ENCODE results near the gene UBE2K.
"Not testable (repeated sequence)": the region's sequence is repeated elsewhere in the genome, so short reads cannot be mapped to it uniquely, and the experiment has no call there.

UBE2K gene

GRCh38 chr4:39808231-39808749, 110.4 kb downstream of the UBE2K start:
- no peak for DNase-seq (ENCODE audit: low read depth)

- no peak for DNase-seq (ENCODE audit: low read depth)
Measured at GRCh38 chr4:39812500-39812899, 114.6 kb downstream of the UBE2K start.

DNA sequence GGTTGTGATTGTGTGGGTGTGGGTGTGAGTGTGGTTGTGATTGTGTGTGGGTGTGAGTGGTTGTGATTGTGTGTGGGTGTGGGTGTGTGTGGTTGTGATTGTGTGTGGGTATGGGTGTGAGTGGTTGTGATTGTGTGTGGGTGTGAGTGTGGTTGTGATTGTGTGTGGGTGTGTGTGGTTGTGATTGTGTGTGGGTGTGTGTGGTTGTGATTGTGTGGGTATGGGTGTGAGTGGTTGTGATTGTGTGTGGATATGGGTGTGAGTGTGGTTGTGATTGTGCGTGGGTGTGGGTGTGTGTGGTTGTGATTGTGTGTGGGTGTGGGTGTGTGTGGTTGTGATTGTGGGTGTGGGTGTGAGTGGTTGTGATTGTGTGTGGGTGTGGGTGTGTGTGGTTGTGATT, 115.1 kb downstream of the UBE2K start:
- DNase-seq (ENCODE audit: low read depth) = not testable (repeated sequence)

DNA sequence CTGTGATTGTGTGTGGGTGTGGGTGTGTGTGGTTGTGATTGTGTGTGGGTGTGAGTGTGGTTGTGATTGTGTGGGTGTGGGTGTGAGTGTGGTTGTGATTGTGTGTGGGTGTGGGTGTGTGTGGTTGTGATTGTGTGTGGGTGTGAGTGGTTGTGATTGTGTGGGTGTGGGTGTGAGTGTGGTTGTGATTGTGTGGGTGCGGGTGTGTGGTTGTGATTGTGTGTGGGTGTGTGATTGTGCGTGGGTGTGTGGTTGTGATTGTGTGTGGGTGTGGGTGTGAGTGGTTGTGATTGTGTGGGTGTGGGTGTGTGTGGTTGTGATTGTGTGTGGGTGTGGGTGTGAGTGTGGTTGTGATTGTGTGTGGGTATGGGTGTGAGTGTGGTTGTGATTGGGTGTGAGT, 115.8 kb downstream of the UBE2K start:
- not testable (repeated sequence) for DNase-seq (ENCODE audit: low read depth)

DNA sequence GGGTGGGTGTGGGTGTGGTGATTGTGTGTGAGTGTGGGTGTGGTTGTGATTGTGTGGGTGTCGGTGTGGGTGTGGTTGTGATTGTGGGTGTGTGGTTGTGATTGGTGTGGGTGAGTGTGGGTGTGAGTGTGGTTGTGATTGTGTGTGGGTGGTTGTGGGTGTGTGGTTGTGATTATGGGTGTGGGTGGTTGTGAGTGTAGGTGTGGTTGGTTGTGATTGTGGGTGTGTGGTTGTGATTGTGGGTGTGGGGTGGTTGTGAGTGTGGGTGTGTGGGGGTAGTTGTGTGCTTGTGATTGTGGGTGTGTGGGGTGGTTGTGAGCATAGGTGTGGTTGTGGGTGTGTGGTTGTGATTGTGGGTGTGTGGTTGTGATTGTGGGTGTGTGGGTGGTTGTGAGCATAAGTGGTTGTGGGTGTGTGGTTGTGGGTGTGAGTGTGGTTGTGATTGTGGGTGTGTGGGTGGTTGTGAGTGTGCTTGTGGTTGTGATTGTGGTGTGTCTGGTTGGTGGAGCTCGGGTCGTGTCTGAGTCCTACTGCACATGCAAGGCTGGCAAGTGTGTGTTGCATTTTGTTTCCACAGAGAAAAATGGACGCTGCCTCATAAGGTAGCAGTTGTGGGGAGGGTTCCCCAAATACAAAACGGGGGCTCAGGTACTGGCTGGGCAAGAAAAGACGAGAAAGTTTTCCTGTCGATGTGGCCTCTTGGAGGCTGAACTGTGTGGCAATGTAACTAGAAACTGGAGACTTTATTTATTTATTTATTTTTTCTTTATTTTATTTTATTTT, 116.7 kb downstream of the UBE2K start:
- DNase-seq (ENCODE audit: low read depth) = no peak

DNA sequence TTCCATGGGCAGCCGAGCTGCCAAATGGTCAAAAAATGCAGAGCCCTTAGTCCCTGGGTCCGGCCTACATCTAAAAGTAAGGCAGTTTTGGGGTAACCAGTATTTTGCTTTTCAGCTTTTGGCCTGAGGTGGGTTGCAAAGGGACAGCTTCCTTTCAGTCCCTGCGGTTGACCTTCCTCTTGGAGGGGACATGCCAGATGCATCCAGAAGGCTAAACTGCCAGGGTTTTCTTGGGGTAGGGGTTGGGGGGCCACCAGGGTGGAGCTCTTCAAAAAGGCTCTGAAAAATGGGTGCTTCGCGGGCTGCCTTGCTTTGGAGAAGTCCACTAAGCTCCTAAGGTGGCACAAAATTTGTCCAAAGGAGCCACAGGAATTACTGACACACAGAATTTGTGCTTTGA, 120.7 kb downstream of the UBE2K start:
- DNase-seq (ENCODE audit: low read depth) = no peak

DNA sequence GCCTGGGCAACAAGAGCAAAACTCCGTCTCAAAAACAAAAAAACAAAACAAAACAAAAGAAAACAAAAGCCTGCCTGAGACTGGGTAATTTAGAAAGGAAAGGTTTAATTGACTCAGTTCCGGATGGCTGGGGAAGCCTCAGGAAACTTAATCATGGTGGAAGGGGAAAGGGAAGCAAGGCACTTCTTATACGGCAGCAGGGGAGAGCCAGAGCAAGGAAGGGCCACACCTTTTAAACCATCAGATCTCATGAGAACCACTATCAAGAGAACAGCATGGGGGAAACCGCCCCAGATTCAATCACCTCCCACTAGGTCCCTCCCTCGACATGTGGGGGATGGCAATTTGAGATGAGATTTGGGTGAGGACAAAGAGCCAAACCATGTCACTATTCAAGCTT, 122.2 kb downstream of the UBE2K start:
- DNase-seq (ENCODE audit: low read depth) = no peak

DNA sequence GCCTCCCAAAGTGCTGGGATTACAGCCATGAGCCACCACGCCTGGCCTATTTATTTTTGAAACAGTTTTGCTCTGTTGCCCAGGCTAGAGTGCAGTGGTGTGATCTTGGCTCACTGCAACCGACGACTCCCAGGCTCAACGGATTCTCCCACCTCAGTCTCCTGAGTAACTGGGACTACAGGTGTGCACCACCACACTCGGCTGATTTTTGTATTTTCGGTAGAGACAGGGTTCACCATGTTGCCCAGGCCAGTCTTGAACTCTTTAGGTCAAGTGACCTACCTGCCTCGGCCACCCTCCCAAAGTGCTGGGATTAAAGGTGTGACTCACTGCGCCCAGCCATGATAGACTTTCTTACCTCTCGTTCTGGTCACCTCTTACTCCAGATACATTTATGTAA, 124.0 kb downstream of the UBE2K start:
- no peak for DNase-seq (ENCODE audit: low read depth)

GRCh38 chr4:39822662-39823061, 124.7 kb downstream of the UBE2K start:
- no peak for DNase-seq (ENCODE audit: low read depth)

DNA sequence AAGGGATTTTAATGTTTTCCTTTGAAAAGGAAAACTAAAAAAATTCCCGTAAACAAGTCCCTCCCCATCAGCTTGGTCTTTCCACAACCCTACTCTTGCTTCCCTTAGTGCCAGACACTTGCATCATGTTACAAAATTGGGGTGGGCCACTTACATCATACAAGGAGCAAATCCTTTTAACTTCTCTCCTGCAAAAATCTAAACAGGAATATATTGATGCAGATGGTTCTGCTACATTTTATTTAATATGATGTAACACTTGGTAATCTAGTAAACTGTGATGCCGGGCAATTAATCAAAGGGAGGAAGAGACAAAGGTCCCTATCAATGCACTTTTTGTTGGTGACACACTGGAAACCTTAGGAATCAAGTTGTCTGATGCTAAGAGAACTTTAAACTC, 125.3 kb downstream of the UBE2K start:
- DNase-seq (ENCODE audit: low read depth) = no peak

DNA sequence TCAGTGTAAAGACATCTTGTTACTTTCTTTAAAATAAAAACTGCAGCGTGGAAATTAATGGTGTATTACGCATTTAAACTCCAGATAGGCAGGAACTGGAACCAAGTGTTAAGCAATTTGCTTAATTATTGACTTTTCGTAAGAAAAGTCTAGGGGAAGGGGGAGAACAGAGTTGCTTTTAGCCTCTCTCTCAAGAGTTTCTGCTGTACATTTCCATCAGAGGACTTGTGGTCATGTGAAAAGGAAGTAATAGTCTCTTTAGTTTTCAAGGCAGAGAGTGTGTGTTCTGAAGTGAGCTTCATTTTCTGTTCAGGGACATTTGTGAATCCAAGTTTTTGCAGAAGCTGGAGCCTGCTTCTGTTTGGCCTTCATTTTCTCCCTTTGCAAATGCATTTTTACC, 127.2 kb downstream of the UBE2K start:
- DNase-seq (ENCODE audit: low read depth) = no peak

DNA sequence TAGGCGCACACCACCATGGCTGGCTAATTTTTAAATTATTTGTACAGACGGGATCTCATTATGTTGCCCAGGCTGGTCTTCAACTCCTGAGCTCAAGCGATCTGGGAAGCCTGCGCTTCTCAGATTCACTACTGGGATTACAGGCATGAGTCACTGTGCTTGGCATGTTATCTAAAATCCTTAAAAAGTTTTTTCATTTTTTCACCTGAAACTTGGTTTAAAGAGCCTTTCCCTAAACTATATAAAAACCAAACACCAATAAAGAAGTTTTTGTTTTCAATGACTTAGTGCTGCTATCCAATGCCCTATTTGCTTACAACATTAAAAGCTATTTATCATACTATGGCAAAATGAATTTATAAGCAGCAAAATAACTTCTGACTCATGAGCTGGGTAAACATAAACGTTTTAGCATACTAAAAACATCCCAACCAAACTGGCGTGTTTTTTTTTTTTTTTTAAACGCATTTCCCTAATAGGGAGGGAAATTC, 127.8 kb downstream of the UBE2K start:
- DNase-seq (ENCODE audit: low read depth) = peak; percentile 31
